Skeletal muscle tissue (tissue), 4 donors: ENCODE results near the gene BLM. TPM values are rescaled to one million over a fixed set of nuclear protein-coding genes. Genes with fewer than 3 reads are reported as not detected.
"Not testable (repeated sequence)": the region's sequence is repeated elsewhere in the genome, so short reads cannot be mapped to it uniquely, and the experiment has no call there.

Source experiments
- H3K27ac ChIP-seq: one replicate; pipeline ENCODE4 v1.7.0; 2013; ENCODE audit warnings: mild to moderate bottlenecking, low read depth, low read length, inconsistent platforms
- H3K27me3 ChIP-seq, 3 donors: one replicate each; pipeline ENCODE4 v1.7.0; 2013; ENCODE audit warnings: low read length in 3 of 3; ENCODE audit not compliant: control insufficient read depth in 3 of 3, insufficient read depth in 3 of 3
- H3K36me3 ChIP-seq, 3 donors: one replicate each; pipeline ENCODE4 v1.7.0; 2013; ENCODE audit warnings: low read length in 3 of 3; ENCODE audit not compliant: control insufficient read depth in 3 of 3, insufficient read depth in 3 of 3
- H3K4me1 ChIP-seq, 3 donors: one replicate each; pipeline ENCODE4 v1.7.0; 2013; ENCODE audit warnings: low read length in 3 of 3, mild to moderate bottlenecking in 3 of 3; ENCODE audit not compliant: control insufficient read depth in 3 of 3, insufficient read depth in 3 of 3
- H3K4me3 ChIP-seq, 3 donors: one replicate each; pipeline ENCODE4 v1.7.0; 2013; ENCODE audit warnings: low read length in 3 of 3
- H3K9ac ChIP-seq, 3 donors: one replicate each; pipeline ENCODE4 v1.7.0; 2013; ENCODE audit warnings: low read length in 3 of 3, mild to moderate bottlenecking in 3 of 3, moderate library complexity in 2 of 3, low read depth in 1 of 3
- H3K9me3 ChIP-seq, 3 donors: one replicate each; pipeline ENCODE4 v1.7.0; 2013; ENCODE audit warnings: low read length in 3 of 3; ENCODE audit not compliant: control insufficient read depth in 3 of 3
- total RNA-seq: library from RNA; depleted of rRNA; stranded (reverse); fragments of >200 nt; gene quantifications from one replicate; pipeline ENCODE4 v1.2.3, GENCODE V29; 2014
- donor health status: Osteomylitis.

The BLM gene
- total RNA-seq, 1 donor from 2014 or later = 2.1 TPM

DNA sequence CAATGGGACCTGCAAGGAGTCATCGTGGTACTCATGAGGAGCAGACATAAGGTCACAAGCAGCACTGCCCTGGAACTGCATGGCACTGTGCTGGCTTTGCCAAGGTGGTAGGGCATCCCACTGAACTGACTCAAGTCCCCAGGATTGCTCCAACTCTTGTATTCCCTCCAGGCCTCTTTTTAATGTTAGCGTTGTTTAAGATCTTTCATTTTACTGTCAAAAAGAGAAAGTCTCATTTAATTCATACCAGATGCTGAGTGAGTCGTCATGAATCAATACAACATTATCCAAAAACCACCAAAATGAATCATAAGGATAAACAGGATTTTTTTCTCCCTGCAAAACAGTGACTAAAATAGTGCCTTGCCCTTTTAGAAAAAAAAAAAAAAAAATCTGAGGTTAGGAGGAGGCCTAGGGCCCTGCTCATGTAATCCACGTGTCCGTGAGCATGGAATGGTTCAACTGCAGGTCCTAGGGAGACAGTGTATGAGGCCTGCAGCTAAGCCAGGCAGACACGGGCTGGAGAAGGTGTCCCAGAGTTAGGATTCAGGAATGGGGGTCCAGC is 36.7 kb upstream of the BLM start:
- H3K27me3 ChIP-seq = no peaks in the 10 kb centered on the region
- H3K4me3 ChIP-seq = no peak overlapping the region
- no peaks in the 10 kb centered on the region for H3K36me3 ChIP-seq
- no peaks in the 10 kb centered on the region for H3K9me3 ChIP-seq
- peaks cover 3 to 9% (median 6%) of the 10 kb centered on the region in 3 donors for H3K4me1 ChIP-seq
- no peak overlapping the region for H3K9ac ChIP-seq
- H3K27ac ChIP-seq = peak overlapping the region; percentile 50

DNA sequence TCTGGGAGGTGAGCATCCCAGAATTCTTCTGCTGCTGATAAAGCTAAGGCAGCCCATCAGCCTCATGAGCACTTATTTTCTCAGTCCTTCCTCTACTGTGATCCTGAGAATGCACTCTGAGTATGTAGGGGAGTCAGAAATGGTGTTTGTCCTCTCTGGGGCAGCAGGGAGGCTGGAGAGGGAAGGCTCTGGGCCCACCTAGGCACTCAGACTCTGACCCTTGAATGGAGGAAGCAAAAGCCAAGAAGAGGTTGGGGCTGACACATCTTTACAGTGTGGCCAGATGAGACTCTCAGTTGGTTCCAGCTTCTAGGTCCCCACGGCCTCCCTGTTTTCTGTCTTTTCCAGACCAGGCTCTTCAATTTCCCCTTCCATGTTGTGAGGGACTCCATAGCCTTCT is 36.1 kb upstream of the BLM start:
- no peaks in the 10 kb centered on the region for H3K9me3 ChIP-seq
- H3K36me3 ChIP-seq = no peaks in the 10 kb centered on the region
- H3K9ac ChIP-seq = no peak overlapping the region
- H3K4me1 ChIP-seq = peaks cover 3 to 9% (median 6%) of the 10 kb centered on the region in 3 donors
- peak overlapping the region; percentile 50 for H3K27ac ChIP-seq
- no peak overlapping the region for H3K4me3 ChIP-seq
- no peaks in the 10 kb centered on the region for H3K27me3 ChIP-seq

DNA sequence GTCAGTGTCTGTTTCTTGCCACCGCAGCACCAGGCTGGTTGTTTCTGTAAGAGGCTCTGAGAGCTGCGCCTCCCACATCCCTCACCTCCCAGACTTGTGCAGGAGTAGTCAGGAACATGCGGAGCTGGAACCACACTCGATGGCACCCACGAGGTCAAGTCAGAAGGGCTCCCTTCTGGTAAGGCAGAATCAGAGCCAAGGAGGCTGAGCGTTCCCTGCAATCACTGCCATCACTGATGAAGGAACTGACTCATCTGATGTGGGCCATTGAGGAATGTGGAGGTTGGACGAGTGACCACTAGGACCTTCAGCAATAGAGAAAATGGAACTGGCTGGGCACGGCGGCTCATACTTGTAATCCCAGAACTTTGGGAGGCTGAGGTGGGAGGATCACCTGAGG is 35.7 kb upstream of the BLM start:
- peak overlapping the region in 1 of 3 donors; percentile 51 for H3K9ac ChIP-seq
- H3K27ac ChIP-seq = peak overlapping the region; percentile 50
- H3K9me3 ChIP-seq = no peaks in the 10 kb centered on the region
- H3K4me1 ChIP-seq = peaks cover 3 to 9% (median 6%) of the 10 kb centered on the region in 3 donors
- no peaks in the 10 kb centered on the region for H3K36me3 ChIP-seq
- no peak overlapping the region for H3K4me3 ChIP-seq
- H3K27me3 ChIP-seq = no peaks in the 10 kb centered on the region

- H3K36me3 ChIP-seq = no peaks in the 10 kb centered on the region
- no peaks in the 10 kb centered on the region for H3K27me3 ChIP-seq
- H3K27ac ChIP-seq = no peak overlapping the region
- H3K4me3 ChIP-seq = no peak overlapping the region
- no peaks in the 10 kb centered on the region for H3K9me3 ChIP-seq
- H3K9ac ChIP-seq = no peak overlapping the region
- peaks cover 3 to 9% (median 6%) of the 10 kb centered on the region in 3 donors for H3K4me1 ChIP-seq
Measured at GRCh38 chr15:90683371-90683770, 33.8 kb upstream of the BLM start.

GRCh38 chr15:90683876-90684275 is 33.3 kb upstream of the BLM start:
- H3K27ac ChIP-seq = no peak overlapping the region
- no peaks in the 10 kb centered on the region for H3K36me3 ChIP-seq
- H3K4me1 ChIP-seq = peaks cover 3 to 9% (median 6%) of the 10 kb centered on the region in 3 donors
- no peak overlapping the region for H3K4me3 ChIP-seq
- no peaks in the 10 kb centered on the region for H3K27me3 ChIP-seq
- H3K9ac ChIP-seq = no peak overlapping the region
- H3K9me3 ChIP-seq = no peaks in the 10 kb centered on the region

DNA sequence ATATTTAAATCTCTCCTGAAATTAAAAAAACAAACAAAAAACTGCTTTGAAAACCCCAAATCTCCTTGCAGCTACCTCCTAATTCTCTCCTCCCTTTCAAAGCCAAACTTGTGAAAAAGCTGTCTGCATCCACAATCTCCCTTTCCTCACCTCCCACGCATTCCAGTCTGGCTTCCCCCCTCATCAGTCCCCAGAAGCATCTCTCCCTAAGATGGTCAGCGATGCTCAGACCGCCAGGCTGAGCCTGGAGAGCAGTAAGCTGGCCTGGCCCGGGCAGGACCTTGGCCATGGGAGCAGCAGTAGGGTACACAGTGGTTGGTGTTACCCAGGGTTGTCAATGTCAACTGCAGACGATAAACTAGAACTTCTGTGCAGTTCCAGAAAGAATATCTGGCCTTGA is 32.9 kb upstream of the BLM start:
- no peaks in the 10 kb centered on the region for H3K27me3 ChIP-seq
- no peak overlapping the region for H3K9ac ChIP-seq
- H3K4me3 ChIP-seq = no peak overlapping the region
- peaks cover 3 to 9% (median 6%) of the 10 kb centered on the region in 3 donors for H3K4me1 ChIP-seq
- no peak overlapping the region for H3K27ac ChIP-seq
- H3K9me3 ChIP-seq = no peaks in the 10 kb centered on the region
- H3K36me3 ChIP-seq = no peaks in the 10 kb centered on the region

DNA sequence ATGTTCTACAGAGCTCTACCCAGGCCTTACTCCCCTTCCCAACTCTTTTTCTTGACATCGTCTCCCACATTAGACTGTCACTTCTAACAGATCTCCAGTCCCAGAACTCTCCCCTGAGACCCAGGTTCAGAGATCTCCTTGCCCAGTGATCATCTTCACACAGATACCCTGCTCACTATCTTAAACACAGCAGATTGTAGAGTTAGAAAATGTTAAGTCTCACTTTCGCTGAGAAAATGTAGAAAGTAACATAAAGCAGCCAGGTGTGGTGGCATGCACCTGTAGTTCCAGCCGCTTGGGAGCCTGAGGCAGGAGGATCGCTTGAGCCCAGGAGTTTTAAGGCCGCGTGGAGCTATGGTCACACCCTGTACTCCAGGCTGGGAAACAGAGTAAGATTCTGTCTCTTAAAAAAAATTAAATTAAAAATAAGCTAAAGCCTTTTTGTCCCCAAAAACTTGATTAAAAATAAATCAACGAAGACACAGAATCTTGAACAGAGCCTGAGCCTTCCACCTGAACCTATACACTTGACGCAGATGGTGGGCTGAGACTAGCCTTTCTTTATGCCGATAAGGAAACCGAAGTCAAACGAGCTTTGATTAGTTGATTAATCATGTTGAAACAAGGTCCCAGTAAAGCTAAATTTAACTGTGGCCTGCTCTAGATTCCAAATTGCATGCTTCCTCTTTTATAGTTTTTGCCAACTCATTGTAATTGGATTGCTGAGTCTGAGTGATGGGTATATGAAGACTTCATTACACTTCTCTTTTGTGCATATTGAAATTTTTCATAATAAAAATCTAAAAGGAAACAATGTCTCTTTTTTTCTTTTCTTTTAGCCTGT is 31.3 kb upstream of the BLM start:
- no peaks in the 10 kb centered on the region for H3K27me3 ChIP-seq
- H3K9me3 ChIP-seq = no peaks in the 10 kb centered on the region
- H3K27ac ChIP-seq = no peak overlapping the region

GRCh38 chr15:90686435-90687218 is 30.5 kb upstream of the BLM start:
- H3K27ac ChIP-seq = no peak overlapping the region
- no peaks in the 10 kb centered on the region for H3K27me3 ChIP-seq
- peaks cover 0 to 2% (median 0%) of the 10 kb centered on the region in 3 donors for H3K4me1 ChIP-seq
- no peaks in the 10 kb centered on the region for H3K36me3 ChIP-seq
- H3K9ac ChIP-seq = peak overlapping the region in 1 of 3 donors; percentile 43
- H3K4me3 ChIP-seq = no peak overlapping the region
- H3K9me3 ChIP-seq = no peaks in the 10 kb centered on the region

More for the DNA sequence above, 31.3 kb upstream of the BLM start:
- Histone ChIP-seq H3K4me3 (no peak overlapping the region), H3K36me3 (no peaks in the 10 kb centered on the region), H3K4me1 (peaks cover 2 to 5% (median 4%) of the 10 kb centered on the region in 3 donors), H3K9ac (no peak overlapping the region)

DNA sequence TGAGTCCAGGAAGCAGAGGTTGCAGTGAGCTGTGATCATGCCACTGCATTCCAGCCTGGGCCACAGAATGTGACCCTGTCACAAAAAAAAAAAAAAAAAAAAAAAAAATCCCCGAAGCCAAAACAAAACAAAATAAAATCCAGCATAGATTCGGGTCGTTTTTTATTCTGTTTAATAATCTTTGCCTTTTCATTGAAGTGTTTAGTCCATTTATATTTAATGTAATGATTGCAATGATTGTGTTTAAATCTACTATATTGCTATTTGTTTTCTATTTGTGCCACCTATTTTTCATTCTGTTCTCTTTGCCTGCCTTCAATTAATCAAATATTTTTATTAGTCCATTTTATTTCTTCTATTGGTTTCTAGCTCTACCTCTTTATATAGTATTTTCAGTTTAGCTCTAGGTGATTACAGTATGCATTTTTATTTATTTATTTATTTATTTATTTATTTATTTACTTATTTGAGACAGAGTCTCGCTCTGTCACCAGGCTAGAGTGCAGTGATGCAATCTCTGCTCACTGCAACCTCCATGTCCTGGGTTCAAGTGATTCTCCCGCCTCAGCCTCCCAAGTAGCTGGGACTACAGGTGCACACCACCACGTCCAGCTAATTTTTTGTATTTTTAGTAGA is 27.7 kb upstream of the BLM start:
- not testable (repeated sequence) for H3K9me3 ChIP-seq, H3K27ac ChIP-seq, H3K27me3 ChIP-seq, H3K4me1 ChIP-seq, H3K4me3 ChIP-seq, H3K9ac ChIP-seq, H3K36me3 ChIP-seq
